ENCODE results near the gene RPL37.
"Not testable (repeated sequence)": the region's sequence is repeated elsewhere in the genome, so short reads cannot be mapped to it uniquely, and the experiment has no call there.

The RPL37 gene

DNA sequence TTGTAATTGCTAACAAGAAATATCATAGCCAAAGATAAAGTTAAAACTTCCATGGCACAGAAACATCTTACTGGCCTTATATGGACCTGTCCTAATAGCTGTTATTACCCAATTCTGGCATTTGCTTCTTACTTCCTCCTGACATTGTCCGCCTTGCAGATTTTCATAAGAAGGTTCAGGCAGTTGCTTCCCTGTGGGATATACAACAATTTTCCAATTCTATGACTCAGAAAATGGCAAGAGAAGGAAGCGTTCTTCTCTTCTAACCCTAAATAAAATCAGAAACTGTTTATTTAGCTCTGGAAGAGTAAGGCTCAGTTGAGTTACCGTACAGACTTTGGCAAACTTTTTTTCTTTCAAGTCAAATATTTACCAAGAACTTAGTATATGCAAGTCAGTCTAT is 38.5 kb downstream of the RPL37 start:
- no peak for DNase-seq

- DNase-seq = not testable (repeated sequence)
These were observed 40.1 kb downstream of the RPL37 start for GRCh38 chr5:40794877-40795276.

GRCh38 chr5:40794340-40794739 is 40.7 kb downstream of the RPL37 start:
- DNase-seq = not testable (repeated sequence)

GRCh38 chr5:40792691-40793090 is 42.3 kb downstream of the RPL37 start:
- DNase-seq = not testable (repeated sequence)

- no peak for DNase-seq
These were observed 43.3 kb downstream of the RPL37 start for GRCh38 chr5:40791715-40792139.

DNA sequence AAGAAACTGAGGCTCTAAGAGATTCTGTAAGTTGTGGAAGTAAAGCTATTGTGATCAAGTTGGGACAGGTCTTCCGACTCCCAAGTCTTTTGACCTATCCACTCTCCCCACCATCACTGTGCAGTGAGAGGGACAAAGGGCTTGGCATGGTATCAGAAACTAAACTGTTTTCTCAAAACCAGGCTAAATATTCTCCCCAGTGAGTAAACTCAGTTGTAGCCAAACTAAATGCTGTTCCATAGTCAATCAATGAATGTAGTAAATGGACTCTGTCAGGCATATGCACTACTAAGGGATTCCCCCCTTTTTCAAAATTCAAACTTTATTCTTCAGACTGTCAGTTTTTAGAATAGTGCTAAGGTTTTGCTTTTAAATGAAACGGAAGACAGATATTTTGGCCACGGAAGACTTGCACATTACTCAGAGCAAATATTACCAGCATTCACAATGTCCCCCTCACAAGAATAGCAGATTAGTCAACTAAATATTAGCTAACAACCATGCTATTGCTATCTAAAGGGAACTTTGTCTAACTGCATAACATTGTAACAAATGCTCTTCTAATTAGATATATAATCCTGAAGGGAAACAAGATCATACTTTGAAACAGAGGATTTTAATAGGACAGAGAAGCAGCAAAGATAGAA is 44.0 kb downstream of the RPL37 start:
- no peak for DNase-seq

DNA sequence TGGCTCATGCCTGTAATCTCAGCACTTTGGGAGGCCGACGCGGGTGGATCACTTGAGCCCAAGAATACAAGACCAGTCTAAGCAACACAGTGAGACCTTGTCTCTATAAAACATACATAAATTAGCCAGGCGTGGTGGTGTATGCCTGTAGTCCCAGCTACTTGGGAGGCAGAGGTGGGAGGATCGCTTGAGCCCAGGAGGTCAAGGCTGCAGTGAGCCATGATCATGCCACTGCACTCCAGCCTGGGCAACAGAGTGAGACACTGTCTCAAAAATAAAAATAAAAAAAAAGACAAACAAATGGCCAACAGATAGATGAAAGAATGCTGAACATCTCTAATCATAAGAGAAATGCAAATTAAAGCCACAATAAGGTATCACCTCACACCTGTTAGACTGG is 46.1 kb downstream of the RPL37 start:
- not testable (repeated sequence) for DNase-seq

GRCh38 chr5:40787986-40788385 is 47.0 kb downstream of the RPL37 start:
- DNase-seq = no peak

GRCh38 chr5:40786664-40787063 is 48.4 kb downstream of the RPL37 start:
- DNase-seq = not testable (repeated sequence)

- DNase-seq = no peak
These were observed 50.1 kb downstream of the RPL37 start for GRCh38 chr5:40784916-40785315.

DNA sequence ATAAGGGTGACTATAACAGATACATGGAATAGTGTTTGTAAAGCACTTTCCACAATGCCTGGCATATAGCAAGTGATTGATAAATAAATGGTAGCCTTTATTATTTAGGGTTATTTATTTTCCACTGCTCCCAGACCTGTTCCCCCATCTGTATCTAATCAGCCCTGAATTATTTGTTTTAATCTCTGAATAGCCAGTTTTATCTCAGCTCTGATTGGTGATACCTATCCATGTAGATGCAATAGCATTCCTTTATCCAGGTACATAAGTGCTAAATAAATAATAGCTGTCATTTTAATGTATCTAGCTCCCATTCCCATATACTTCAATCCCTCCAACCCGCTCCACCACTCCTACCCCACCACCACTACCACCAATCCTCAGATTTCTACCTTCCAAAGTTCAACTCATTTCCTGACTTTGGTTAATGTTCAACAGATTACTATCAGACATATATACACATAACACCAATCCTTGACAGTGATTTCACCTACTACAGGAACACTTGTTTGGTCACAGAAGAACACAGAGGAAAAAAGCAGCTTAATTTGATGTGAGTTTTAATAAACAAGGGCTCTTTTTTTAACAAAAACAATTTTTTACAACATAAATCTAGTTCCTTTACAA is 50.9 kb downstream of the RPL37 start:
- no peak for DNase-seq

GRCh38 chr5:40781843-40782409 is 53.1 kb downstream of the RPL37 start:
- no peak for DNase-seq

DNA sequence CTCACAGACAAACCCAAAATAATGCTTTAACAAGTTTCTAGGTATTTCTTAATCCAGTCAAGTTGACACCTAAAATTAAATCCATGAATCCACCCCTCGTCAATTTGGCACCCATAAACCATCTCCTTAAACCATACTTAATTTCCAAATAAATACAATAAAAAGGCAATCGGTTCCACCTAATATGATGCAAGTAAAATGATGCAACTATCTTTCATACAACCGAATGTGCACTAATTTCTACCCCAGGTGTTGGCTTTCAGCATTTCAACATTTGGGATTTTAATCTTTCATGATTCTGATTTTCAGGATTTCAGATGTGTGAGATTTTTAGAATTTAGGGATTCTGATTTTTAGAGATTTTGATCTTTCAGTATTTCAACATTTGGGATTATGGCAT is 54.2 kb downstream of the RPL37 start:
- DNase-seq = no peak

- no peak for DNase-seq
These were observed 54.8 kb downstream of the RPL37 start for GRCh38 chr5:40780199-40780598.

GRCh38 chr5:40779561-40779960 is 55.5 kb downstream of the RPL37 start:
- DNase-seq = no peak

DNA sequence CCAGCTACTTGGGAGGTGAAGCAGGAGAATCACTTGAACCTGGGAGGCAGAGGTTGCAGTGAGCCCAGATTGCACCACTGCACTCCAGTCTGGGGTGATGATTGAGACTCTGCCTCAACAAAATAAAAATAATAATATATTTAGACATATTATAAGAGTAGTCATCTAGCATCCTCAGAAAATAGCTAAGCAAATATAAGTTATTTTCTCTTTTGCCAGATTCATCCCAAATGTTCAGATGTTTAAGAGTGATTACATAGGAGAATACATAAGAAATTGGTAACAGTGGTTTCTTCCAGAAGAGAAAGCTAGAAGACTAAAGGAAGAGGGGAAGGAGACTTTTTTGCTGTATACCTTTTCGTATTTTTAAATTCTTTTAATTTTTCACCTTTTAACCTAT is 56.9 kb downstream of the RPL37 start:
- no peak for DNase-seq

- no peak for DNase-seq
These were observed 58.4 kb downstream of the RPL37 start for GRCh38 chr5:40776658-40776977.

DNA sequence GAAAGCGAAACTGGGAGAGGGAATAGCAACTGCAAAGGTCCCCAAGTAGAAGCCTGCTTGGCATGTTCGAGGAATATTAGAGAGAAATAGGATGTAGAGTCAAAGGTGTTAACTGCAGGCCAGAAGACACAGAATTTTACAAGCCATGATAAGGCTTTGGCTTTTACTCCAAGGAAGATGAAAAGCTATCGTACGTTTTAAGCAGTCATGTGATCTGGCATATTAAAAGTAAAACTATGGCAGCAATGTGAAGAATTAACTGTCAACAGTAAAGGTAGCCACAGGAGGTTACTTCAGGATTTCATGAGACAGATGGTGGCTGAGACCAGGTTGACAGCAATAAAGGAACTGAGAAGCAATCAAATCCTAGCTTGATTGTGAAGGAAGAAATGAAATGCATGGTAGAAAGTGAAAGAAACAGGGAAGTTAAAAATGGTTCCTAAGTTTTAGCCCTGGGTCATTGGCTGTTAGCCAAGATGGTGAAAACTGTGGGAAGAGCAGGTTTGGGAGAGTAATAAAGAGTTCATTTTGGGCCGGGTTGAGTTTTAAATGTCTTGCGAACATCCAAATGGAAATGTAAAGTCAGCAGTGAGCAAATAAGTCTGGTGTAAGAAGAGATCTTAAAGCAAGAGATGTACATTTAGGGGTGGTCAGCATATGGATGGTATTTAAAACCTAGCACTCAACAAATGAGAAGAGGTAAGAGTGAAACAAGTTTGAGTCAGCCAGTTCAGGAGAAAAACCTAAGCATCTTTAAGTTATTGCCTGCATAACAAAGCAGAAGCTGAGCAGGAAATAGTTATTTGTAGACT is 59.0 kb downstream of the RPL37 start:
- no peak for DNase-seq

All from activated CD4-positive, alpha-beta T cell treated with anti-CD3 and anti-CD28 coated beads, Interleukin-2, amount 50 U/mL, for 4 hours (primary cell).